ACHN (cell line): ENCODE measurements around the gene NRN1.
"Not testable (repeated sequence)": the region's sequence is repeated elsewhere in the genome, so short reads cannot be mapped to it uniquely, and the experiment has no call there.

Experiments
- DNase-seq: peaks from one replicate; pipeline ENCODE4 v3.0.0-alpha.2; 2015
- in situ Hi-C: cut with HindIII; loops from 2 replicates; pipeline ENCODE4 v1.10.0; 2017; ENCODE audit warnings: low sequenced_read_pairs, low pct_ligation_motif_present, low pct_unique_long_range_greater_than_20kb

Gene NRN1

DNA sequence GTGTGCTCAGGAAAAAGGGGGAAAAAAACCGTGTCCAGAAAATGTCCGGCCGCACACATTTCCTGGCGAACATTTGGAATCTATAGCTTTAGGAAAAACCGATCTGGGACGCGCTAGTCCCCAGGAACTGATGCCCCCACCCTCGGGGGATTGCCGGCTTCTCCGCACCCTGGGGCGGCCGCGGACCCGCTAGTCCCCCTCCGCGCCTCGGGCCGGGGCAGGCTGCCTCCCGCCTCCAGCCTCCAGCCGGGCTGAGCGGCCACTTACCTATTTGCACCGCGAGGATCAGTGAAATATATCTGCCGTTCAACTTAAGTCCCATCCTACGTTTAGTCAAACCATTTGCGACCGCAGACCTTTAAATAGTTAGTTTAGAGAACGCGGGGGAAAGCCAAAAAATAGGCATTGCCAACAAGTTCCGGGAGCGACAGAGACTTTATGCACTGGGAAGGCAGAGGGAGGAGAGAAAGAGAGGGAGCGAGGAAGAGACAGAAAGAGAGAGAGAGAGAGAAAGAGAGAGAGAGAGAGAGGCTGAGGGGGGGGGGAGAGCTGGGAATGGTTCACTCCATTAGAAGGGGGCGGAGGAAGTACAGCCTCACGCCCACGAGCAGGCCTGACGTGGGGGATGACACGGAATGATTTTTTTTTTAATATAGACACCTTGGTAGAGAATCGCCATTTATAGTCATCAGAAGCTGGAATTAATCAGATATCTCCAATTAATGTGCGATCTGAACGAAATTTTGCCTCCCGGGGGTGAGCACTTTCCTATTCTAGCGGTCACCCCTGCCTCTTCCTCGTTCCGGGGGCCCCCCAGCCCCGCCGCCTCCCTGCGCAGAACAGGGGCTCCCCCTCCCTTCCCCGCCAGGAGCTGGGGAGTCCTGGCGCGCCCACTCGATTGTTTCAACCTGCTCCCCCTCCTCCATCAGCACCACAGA is at the start of gene NRN1:
TSS of gene NRN1 (minus strand) at position 498 of the 938 bp plus-strand sequence. CDS start at position 322, 176 bp downstream.
- no peak for DNase-seq
- in situ Hi-C loops, result no loop called here

DNA sequence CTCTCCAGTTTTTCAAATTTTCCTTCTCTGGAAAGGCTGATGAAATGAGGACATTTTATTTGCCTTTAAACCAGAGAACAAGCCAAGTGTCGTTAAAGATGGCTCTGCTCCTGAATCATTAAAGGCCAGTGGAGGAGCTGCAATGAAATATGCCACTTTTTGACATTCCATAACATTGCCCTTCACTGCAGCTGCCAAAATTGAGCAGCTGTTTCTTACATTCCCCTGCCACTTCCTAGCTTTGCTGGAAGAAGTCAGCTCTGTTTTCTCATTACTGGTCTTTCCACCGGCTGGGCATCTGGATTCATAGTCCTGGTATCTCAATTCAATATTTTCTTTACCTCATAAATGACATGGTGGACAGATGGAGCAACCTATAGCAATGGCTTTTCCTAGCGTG is 45.5 kb upstream of the NRN1 start:
- in situ Hi-C loops, result no loop called here

DNA sequence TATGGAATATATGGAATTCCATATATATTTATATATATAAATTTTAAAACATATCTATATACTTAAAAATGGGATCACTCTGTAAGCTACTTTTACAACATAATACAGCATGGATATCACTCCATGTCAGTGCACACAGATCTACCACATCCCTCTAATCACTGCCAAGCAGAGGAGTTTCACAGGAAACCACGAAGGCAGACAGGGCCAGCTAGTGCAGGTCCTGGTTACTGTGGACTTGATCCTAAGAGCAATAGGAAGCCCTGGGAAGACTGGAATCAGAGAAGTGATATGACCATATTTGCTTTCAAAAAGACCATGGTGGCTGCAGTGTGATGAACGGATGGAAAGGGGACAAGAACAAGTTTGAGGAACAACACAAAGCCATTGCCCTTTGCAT is 40.0 kb upstream of the NRN1 start:
- in situ Hi-C loops, result no loop called here
- DNase-seq, result no peak

More for the DNA sequence above, 45.5 kb upstream of the NRN1 start:
- DNase-seq, result no peak

DNA sequence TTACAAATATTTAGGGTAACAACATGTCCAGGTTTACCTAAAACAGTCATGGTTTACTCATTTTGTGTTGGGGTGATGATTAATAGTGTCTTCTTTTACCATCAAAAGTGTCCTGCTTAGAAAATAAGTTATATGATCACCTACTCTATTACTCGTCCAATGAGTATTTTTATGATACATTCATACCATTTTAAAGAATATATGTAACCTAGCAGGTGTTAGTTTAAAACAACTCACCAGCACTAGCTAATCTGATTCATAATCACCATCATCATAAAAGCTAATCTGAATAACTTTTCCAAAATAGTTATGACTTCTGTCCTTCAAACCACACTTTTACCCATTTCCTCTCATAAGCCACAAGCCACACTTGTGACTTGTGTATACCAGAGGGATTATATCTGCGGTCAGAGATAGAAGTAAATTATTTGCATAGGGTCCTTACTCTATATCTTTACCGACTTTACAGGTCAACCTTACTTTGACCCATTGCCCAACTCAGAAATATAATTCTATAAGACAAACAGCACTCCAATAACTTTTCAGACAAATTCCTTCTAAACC is 33.3 kb upstream of the NRN1 start:
- no peak for DNase-seq
- in situ Hi-C loops, result no loop called here

DNA sequence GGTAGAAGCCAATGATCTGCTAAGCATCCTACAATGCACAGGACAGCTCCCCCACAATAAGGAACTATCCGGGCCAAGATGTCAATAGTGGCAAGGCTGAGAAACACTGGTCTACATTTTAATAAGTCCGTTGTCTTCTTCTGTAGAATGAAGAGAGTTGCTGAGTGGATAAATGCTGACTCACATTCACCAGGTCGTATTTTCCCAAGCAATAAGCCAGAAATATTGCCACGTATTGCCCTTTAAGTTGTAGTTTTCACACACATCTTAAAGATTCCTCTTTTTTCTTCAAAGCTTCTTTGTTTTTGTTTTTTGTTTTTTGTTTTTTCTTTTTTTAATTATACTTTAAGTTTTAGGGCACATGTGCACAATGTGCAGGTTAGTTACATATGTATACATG is 30.5 kb upstream of the NRN1 start:
- DNase-seq, result no peak
- in situ Hi-C loops, result no loop called here

GRCh38 chr6:6033858-6034257 is 27.1 kb upstream of the NRN1 start:
- in situ Hi-C loops, result no loop called here

GRCh38 chr6:6026513-6027205 is 19.9 kb upstream of the NRN1 start:
- in situ Hi-C loops, result no loop called here
- no peak for DNase-seq

More at GRCh38 chr6:6033858-6034257, 27.1 kb upstream of the NRN1 start:
- no peak for DNase-seq

- no peak for DNase-seq
- in situ Hi-C loops, result no loop called here
Observed at GRCh38 chr6:6025736-6026135, 19.0 kb upstream of the NRN1 start.

- in situ Hi-C loops, result no loop called here
- no peak for DNase-seq
Observed at GRCh38 chr6:6024220-6024619, 17.5 kb upstream of the NRN1 start.

DNA sequence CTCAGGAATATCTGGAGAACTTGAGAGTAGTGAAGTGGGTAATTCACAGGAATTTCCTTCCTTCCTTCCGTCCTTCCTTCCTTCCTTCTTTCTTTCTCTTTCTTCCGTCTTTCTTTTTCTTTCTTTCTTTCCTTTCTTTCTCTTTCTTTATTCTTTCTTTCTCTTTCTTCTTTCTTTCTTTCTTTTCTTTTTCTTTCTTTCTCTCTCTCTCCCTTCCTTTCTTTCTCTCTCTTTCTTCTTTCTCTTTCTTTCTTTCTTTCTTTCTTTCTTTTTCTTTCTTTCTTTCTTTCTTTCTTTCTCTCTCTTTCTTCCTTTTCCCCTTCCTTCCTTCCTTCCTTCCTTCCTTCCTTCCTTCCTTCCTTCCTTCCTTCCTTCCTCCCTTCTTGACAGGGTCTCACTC is 16.1 kb upstream of the NRN1 start:
- in situ Hi-C loops, DNase-seq: not testable (repeated sequence)

DNA sequence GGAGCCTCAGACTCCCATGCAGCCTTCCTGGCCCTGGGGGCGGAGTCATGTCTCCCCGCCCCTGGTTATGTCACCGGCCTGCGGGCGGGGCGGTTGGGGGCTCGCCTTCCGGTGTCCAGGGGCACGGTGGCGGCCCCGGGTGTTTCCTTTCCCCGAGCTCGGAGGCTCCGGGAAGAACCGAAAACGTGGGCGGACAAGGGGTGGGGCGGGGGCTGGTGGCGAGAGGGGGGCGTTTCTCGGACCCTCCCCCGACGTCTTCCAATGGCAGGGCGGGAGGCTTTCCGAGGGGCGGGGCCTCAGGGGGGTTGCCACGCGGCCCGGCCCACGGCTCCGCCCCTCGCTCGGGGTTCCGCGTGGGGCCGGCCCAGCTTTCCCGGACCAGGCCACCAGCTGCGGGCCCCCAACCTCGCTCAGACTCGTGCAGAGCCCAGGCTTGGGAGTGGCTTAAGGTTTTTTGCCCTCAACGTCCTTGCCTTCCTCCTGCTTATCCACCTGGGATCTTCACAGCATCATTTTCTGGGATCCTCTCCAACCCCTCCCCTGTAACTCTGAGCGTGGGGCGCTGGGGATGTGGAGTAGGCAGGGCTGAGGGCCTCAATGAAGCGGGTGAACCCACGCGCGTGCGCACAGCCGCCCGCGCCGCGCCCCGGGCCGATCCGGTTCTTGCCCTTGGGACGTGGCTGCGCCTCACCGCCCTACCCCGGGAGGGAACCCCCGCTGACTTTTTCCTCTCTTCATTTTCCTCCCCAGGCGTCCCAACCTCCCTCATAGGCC is 2.1 kb upstream of the NRN1 start:
- DNase-seq, result peak; percentile 91
- in situ Hi-C loops, result no loop called here

- in situ Hi-C loops, result no loop called here
- no peak for DNase-seq
Observed at GRCh38 chr6:6008089-6008647, 1.4 kb upstream of the NRN1 start.

DNA sequence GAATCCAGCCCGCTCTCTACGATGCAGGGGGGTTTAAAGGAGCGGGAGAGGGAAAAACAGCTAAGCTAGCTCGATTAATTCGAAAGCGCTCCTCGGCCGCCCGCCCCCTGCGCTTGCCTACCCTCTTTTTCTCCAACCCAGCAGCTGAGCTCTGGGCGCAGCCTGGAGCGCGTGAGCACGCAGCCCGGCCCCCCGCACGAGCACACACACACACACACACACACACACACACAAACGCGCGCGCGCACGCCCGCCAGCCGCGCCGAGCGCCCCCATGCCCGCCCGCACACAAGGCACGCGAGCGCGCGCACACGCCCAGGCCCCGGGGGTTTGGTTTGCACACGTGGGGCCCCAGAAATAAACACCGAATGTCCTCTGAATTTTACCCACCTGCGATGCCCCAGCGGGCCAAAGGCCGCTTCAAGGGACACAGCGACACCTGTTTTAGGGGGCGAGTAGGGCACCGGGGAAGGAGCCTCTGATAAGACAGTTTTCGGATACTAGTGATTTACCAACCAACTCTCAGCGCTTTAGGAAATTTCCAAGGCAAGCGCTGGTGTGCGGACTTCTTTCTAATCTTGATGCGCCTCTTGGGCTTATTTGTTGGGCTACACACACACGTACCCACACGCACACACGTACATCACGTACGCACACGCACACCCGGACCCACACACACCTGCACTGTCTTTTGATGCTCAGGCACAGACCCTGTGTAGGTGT is 802 bp upstream of the NRN1 start:
- DNase-seq, result no peak
- in situ Hi-C loops, result no loop called here

DNA sequence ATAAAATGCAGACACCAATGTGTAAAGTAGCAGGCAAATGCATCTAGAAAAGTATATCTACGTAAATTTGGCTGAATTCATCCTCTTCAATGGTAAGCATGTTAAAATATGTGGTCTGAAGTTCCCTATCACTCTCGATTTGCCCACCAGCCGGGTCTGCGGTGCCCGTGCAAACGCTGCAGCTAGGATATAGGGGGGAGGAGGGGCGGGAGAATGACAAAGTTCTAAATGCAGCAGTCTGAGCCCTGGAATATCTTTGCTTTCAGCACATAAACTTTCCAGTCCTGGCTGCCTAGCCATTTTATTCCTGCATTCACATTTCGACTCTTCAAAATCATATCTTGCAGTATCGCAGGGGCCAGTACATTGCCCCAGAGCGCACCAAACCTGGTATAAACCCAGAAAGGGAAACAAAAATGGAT is 708 bp downstream of the NRN1 start:
- DNase-seq, result no peak
- in situ Hi-C loops, result no loop called here

DNA sequence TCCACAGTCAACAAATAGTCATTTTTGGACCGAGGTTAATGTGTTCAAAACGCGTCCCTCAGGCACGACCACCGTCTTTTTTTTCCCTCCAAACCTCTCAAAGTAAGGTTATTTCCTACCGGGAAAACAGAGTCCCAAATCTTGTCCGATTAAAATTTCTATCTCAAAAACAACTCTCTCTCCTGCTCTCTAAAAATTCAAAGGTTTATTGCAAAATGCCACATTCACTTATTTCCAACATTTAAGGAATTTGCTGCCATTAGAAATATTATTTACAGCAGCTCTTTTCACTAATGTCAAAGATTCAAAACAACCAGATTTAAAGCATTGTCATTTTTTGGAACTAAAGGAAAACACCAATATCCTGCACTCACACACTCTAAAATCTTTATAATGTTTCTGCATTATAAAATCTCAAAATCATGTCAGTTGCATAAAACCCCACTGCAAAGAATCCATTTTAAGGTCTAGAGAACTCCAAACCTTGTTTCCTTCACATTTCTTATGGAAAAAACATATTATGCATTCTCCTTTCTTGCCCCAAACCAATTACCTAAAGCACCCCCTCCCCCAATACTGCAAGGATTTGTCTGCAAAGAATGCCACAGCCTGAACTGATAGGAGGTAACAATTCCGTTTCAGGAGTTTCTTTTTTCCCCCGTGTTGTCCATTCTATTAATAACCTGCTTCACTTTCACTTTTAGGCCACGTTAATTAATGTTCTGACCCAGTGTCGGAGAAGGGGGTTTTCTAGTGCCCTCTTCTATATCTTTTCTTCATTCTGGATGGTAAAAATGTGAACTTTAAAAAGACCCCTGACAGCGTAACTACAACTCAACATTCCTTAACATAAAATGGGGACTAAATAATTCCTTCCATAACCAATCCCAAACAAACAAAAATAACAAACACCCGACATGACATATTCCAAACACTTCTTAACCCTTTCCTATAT is 1.4 kb downstream of the NRN1 start:
- DNase-seq, result no peak
- in situ Hi-C loops, result no loop called here

DNA sequence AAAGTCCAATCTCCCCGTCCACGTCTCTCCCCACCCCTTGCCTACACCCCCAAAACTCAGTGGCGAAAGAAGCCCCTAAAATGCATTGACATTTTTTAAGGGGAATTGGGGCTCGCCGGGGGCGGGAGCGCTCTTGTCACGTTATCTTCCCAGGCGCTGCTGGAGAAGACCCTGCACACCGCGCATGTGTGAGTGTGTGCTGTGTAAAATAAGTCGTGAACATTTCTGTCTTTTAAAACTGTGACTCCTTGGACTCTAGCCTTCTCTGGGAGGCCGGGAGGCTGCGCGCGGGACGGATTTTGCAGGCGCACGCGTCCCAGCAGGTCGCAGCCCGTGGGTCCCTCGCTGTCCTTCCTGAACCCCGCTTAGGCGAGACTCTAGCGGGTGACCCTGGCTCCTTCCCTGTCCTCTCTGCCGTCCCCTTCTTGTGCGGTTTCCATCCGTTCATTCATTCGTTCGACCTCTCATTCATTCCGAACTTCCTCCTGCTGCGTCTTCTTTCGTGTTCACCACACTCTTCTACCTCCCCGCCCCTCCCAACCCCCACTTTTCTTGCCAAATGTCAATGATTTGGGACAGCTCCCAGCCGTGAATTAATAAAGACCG is 2.2 kb downstream of the NRN1 start:
- in situ Hi-C loops, result no loop called here
- no peak for DNase-seq
